Bronchial epithelial cell (primary cell): ENCODE results near the gene AMBN. TPM values are rescaled to one million over a fixed set of nuclear protein-coding genes. Genes with fewer than 3 reads are reported as not detected.

ENCODE experiments used
- DNase-seq: peaks from one replicate; pipeline ENCODE4 v3.0.0-alpha.2; 2010; ENCODE audit warnings: low read depth
- FAIRE-seq: peaks from 2 replicates; lab custom pipeline; 2011; peaks lifted over from hg19 to GRCh38; lab: Jason Lieb, UNC
- H3K27me3 ChIP-seq: 2 replicates; pipeline ENCODE4 v1.5.1; 2011; ENCODE audit warnings: low read length; ENCODE audit not compliant: control insufficient read depth, insufficient read depth
- H3K36me3 ChIP-seq: 2 replicates; pipeline ENCODE4 v1.5.1; 2011; ENCODE audit warnings: low read length; ENCODE audit not compliant: control insufficient read depth, insufficient read depth
- H3K4me3 ChIP-seq: 2 replicates; pipeline ENCODE4 v1.5.1; 2011; ENCODE audit warnings: mild to moderate bottlenecking, low read depth, low read length, control low read depth
- CTCF ChIP-seq: IDR thresholded peaks from 2 replicates; pipeline ENCODE4 v1.5.1; 2011; ENCODE audit warnings: mild to moderate bottlenecking, moderate library complexity, low read length, control low read depth, inconsistent platforms; ENCODE audit not compliant: insufficient read depth, severe bottlenecking
- total RNA-seq: library from RNA; depleted of rRNA; stranded (reverse); fragments of >200 nt; gene quantifications from 2 replicates; pipeline ENCODE4 v1.2.1, GENCODE V29; 2014

Gene AMBN
- total RNA-seq, 1 donor from 2014 or later = not detected

- H3K27me3 ChIP-seq = no peaks in the 10 kb centered on the region
- no peak overlapping the region for H3K4me3 ChIP-seq
- no peaks in the 10 kb centered on the region for H3K36me3 ChIP-seq
- FAIRE-seq (no peak), DNase-seq (no peak)
- TF ChIP-seq CTCF = no peak
These were observed 28.0 kb upstream of the AMBN start for GRCh38 chr4:70564033-70564432.

- H3K4me3 ChIP-seq = no peak overlapping the region
- TF ChIP-seq CTCF = no peak
- FAIRE-seq (peak; percentile 32), DNase-seq (no peak)
- H3K27me3 ChIP-seq = no peaks in the 10 kb centered on the region
- H3K36me3 ChIP-seq = no peaks in the 10 kb centered on the region
These were observed 21.3 kb upstream of the AMBN start for GRCh38 chr4:70570796-70571195.

- no peak for FAIRE-seq
- H3K27me3 ChIP-seq = no peaks in the 10 kb centered on the region
- no peak overlapping the region for H3K4me3 ChIP-seq
- DNase-seq = no peak
- TF ChIP-seq CTCF = no peak
- no peaks in the 10 kb centered on the region for H3K36me3 ChIP-seq
These were observed 20.3 kb upstream of the AMBN start for GRCh38 chr4:70571772-70572171.

GRCh38 chr4:70575964-70576363 is 16.1 kb upstream of the AMBN start:
- H3K36me3 ChIP-seq = no peaks in the 10 kb centered on the region
- H3K27me3 ChIP-seq = no peaks in the 10 kb centered on the region
- FAIRE-seq (no peak), DNase-seq (no peak)
- H3K4me3 ChIP-seq = no peak overlapping the region
- TF ChIP-seq CTCF = no peak

GRCh38 chr4:70577220-70577927 is 14.7 kb upstream of the AMBN start:
- H3K36me3 ChIP-seq = no peaks in the 10 kb centered on the region
- DNase-seq (peak; percentile 30), FAIRE-seq (no peak)
- H3K4me3 ChIP-seq = no peak overlapping the region
- H3K27me3 ChIP-seq = no peaks in the 10 kb centered on the region
- TF ChIP-seq CTCF = no peak

- FAIRE-seq (no peak), DNase-seq (no peak)
- TF ChIP-seq CTCF = no peak
- Histone ChIP-seq H3K27me3 (no peaks in the 10 kb centered on the region), H3K36me3 (no peaks in the 10 kb centered on the region), H3K4me3 (no peak overlapping the region)
These were observed 10.1 kb upstream of the AMBN start for GRCh38 chr4:70581980-70582379.
